HepG2 (cell line): Measurements from ENCODE around the gene DIP2C.

Experiments used
- MLLT10 ChIP-seq: sonication (generic); formaldehyde crosslinking; IDR thresholded peaks from 2 replicates; pipeline ENCODE4 v1.4.0; 2020; ENCODE audit warnings: missing genetic modification reagents
- POLR2A ChIP-seq, 2 experiments: IDR thresholded peaks; 2 replicates each; pipeline ENCODE4 v1.6.1; 2011; ENCODE audit warnings: low read depth in 2 of 2, low read length in 2 of 2, mild to moderate bottlenecking in 1 of 2, moderate library complexity in 1 of 2; ENCODE audit not compliant: insufficient read depth in 1 of 2
- POLR2AphosphoS2 ChIP-seq: IDR thresholded peaks from 2 replicates; pipeline ENCODE4 v1.6.1; 2011; ENCODE audit warnings: low read depth, low read length, improper control_type of control experiment
- RAD21 ChIP-seq: fragments of 450-650 bp; formaldehyde crosslinking; IDR thresholded peaks from 2 replicates; pipeline ENCODE4 v1.5.0; 2020; ENCODE audit warnings: mild to moderate bottlenecking
- SMAD3 ChIP-seq: sonication (generic); formaldehyde crosslinking; IDR thresholded peaks from 2 replicates; pipeline ENCODE4 v1.4.0; 2020; ENCODE audit warnings: missing genetic modification reagents
- SP1 ChIP-seq, 2 experiments: fragments of 450-650 bp in 1 of 2; sonication (generic) in 1 of 2; formaldehyde crosslinking in 1 of 2; IDR thresholded peaks; 2 replicates each; pipeline versions ENCODE4 v1.4.0 to v1.6.1; 2016 to 2020; ENCODE audit warnings: missing genetic modification reagents in 1 of 2
- ZNF777 ChIP-seq: sonication (generic); formaldehyde crosslinking; IDR thresholded peaks from 2 replicates; pipeline ENCODE4 v1.4.0; 2020; ENCODE audit warnings: missing genetic modification reagents
- TF ChIP-seq, protein P1 (sequence below): sonication (generic); formaldehyde crosslinking; IDR thresholded peaks from 2 replicates; pipeline ENCODE4 v1.5.0; 2020; ENCODE audit warnings: mild to moderate bottlenecking, missing genetic modification reagents, moderate library complexity
- TF ChIP-seq, protein P2 (sequence below): sonication (generic); formaldehyde crosslinking; conservative IDR thresholded peaks from 2 replicates; pipeline ENCODE4 v1.4.0; 2020; ENCODE audit warnings: missing genetic modification reagents
- TF ChIP-seq, protein P3 (sequence below), 2 experiments: sonication (generic) in 1 of 2; formaldehyde crosslinking in 1 of 2; IDR thresholded peaks; 2 replicates each; pipeline versions ENCODE4 v1.5.1 to v1.6.1; 2011 to 2020; ENCODE audit warnings: borderline replicate concordance in 1 of 2, low read depth in 1 of 2, low read length in 1 of 2, mild to moderate bottlenecking in 1 of 2, missing genetic modification reagents in 1 of 2, moderate library complexity in 1 of 2

DNA sequence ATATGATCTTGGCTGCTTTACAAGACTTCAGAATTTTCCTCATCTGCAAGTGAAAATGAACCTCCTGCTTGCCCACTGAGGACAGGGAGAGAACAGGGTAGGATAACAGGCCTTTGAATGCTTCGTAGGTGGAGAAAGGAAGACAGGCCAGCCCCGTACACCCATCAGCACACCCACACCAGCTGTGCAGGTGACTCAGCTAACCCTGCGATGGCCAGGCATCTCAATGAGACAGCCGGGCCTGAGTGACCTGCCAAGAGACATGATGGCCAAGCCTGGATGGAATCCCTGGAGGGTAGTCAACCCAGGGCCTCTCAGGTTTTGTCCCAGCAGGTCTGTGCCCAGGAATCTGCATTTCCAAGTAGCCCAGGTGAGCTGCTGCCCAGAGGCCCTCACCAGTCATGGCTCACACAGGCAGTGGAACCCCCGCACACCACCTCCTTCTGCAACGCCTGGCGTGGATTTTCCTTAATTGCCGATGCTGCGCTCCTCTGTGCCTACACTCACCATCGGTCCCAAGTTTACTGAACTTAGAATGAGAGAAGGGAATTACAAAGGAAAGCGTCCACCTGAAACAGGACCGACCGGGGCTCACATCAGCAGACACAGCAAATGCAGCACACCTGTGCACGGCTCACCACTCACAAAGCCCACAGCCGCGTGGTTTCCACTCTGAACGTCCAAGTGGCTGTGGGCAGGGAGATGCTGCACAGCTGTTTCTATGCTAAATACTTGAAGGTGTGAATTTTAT is 163.7 kb downstream of the DIP2C start:
- TF ChIP-seq POLR2A (IDR thresholded peaks at IDR 0.05; ENCODE audit: insufficient read depth in 1 of 2, low read depth in 2 of 2, low read length in 2 of 2) (no peak), SP1 (IDR thresholded peaks at IDR 0.05) (no peak), SP1 (CRISPR knock-in tag; IDR thresholded peaks at IDR 0.05) (no peak), MLLT10 (no peak), POLR2AphosphoS2 (no peak), RAD21 (CRISPR knock-in tag) (no peak), ZNF777 (CRISPR knock-in tag) (no peak), SMAD3 (CRISPR knock-in tag) (no peak)
- TF ChIP-seq, protein P1, sequence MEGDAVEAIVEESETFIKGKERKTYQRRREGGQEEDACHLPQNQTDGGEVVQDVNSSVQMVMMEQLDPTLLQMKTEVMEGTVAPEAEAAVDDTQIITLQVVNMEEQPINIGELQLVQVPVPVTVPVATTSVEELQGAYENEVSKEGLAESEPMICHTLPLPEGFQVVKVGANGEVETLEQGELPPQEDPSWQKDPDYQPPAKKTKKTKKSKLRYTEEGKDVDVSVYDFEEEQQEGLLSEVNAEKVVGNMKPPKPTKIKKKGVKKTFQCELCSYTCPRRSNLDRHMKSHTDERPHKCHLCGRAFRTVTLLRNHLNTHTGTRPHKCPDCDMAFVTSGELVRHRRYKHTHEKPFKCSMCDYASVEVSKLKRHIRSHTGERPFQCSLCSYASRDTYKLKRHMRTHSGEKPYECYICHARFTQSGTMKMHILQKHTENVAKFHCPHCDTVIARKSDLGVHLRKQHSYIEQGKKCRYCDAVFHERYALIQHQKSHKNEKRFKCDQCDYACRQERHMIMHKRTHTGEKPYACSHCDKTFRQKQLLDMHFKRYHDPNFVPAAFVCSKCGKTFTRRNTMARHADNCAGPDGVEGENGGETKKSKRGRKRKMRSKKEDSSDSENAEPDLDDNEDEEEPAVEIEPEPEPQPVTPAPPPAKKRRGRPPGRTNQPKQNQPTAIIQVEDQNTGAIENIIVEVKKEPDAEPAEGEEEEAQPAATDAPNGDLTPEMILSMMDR = no peak
- TF ChIP-seq, protein P2, sequence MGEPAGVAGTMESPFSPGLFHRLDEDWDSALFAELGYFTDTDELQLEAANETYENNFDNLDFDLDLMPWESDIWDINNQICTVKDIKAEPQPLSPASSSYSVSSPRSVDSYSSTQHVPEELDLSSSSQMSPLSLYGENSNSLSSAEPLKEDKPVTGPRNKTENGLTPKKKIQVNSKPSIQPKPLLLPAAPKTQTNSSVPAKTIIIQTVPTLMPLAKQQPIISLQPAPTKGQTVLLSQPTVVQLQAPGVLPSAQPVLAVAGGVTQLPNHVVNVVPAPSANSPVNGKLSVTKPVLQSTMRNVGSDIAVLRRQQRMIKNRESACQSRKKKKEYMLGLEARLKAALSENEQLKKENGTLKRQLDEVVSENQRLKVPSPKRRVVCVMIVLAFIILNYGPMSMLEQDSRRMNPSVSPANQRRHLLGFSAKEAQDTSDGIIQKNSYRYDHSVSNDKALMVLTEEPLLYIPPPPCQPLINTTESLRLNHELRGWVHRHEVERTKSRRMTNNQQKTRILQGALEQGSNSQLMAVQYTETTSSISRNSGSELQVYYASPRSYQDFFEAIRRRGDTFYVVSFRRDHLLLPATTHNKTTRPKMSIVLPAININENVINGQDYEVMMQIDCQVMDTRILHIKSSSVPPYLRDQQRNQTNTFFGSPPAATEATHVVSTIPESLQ = no peak
- TF ChIP-seq, protein P3, sequence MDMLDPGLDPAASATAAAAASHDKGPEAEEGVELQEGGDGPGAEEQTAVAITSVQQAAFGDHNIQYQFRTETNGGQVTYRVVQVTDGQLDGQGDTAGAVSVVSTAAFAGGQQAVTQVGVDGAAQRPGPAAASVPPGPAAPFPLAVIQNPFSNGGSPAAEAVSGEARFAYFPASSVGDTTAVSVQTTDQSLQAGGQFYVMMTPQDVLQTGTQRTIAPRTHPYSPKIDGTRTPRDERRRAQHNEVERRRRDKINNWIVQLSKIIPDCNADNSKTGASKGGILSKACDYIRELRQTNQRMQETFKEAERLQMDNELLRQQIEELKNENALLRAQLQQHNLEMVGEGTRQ (IDR thresholded peaks at IDR 0.05; ENCODE audit: low read depth, low read length) = no peak
- TF ChIP-seq, protein P3 (CRISPR knock-in tag; IDR thresholded peaks at IDR 0.05; ENCODE audit: borderline replicate concordance) = no peak
